HG03558 (cell line): ENCODE measurements around the gene KLHL10.

ENCODE experiments used
- ATAC-seq: cut with Tn5 transposase; IDR thresholded peaks from one replicate; pipeline ENCODE4 v1.9.1; 2021; ENCODE audit warnings: moderate number of reproducible peaks; ENCODE audit not compliant: unreplicated experiment; ENCODE audit errors: extremely low read depth

Gene KLHL10

GRCh38 chr17:41888332-41888965, 50.8 kb downstream of the KLHL10 start:
- ATAC-seq = no peak

GRCh38 chr17:41891135-41892020, 53.8 kb downstream of the KLHL10 start:
- ATAC-seq = no peak

DNA sequence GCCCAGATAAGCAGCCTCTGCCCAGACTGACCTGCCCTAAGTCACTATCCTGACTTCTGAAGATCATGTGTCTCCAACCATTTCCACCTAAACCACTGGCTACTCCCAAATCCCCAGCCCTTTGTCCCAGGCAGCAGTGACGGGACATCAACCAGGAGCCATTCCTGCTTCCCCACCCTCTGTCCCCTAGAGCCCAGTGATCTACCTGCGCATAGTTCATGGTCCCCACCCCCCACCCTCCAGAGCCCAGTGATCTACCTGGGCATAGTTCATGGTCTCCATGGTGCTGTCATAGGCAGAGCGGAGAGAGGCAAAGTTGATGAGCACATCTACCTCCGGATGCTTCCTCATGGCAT, 54.4 kb downstream of the KLHL10 start:
- no peak for ATAC-seq

- no peak for ATAC-seq
Observed at GRCh38 chr17:41893384-41893783, 55.8 kb downstream of the KLHL10 start.

DNA sequence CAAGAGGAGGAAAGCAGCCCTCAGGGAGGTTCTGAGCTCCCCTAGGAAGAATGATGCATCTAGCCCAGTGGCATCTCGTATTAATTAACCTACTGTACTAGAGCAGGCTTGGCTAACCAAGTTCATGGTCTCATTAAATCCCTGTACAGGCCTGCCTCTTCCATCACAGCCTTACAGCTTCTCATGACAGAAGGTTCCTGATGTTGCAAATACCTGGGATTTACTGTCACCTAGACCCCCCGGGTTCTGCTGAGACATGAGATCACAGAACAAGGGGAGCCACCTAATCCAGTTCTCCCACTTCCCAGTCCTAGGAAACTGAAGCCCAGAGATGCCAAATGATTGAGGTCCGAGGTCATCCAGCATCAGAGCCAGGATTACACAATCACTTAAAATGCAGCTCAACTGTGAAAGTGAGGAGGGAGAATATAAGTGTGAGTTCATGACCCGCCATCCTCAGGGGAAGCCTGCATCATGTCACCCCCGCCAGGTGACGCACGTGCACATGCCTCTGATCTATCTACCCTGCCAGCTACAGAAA, 57.2 kb downstream of the KLHL10 start:
- no peak for ATAC-seq

GRCh38 chr17:41895617-41896016, 58.0 kb downstream of the KLHL10 start:
- ATAC-seq = no peak

DNA sequence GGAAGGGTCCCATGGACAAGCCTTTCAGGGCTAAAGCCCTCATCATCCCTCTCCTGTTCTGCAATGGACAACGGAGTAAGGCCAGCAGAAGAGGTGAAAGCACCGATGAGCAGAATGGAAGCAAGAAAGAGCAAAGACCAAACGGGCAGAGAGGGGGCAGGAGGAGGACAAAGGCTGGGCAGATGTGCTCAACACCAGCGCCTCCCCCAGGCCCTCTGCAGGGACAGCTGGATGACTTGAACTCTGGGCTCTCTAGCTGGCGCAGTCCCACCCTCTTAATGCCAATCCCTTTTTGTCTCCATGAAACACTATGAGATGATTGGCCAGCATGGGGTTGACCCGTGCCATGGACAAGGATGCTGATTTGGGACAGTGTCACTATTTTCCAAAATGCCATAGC, 59.1 kb downstream of the KLHL10 start:
- ATAC-seq = no peak
